D341Med (cell line): ENCODE data around the gene SKP1.
"Not testable (repeated sequence)": the region's sequence is repeated elsewhere in the genome, so short reads cannot be mapped to it uniquely, and the experiment has no call there.

Experiments
- DNase-seq: peaks from one replicate; pipeline ENCODE4 v3.0.0; 2012; ENCODE audit warnings: low spot score

Gene SKP1

DNA sequence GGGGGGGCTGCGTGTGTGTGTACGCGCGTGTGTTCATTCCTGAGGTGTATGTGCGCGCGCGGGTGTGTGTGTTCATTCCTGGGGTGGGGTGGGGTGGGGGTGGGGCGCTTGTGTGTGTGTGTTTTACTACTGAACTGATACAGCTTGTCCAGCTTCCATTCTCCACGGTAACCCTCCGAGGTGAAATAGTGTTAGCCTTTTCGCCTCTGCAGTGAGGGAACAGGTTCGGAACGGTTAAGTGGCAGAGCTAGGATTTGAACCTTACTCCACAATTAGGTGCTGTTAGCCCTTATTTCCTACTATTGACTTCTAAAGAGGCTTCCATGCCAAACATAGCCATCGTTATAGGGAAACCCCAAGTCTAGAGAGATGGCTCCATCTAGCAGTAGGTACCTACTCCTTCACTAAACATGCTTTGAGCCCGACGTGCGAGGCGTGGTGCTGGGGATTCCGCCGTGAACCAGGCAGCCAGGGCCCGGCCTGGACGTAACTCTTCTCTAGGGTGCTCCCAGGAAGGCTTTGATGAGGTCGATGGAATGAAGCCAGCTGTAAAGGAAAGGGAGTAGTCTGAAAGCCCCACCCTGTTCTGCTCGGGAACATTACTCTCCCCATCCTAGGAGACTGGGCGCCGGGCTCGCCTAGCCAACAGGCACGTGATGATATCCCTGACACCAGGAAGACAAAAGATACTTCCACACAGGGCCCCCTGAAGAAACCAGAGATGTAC lies 782 bp upstream of the SKP1 start:
- DNase-seq: peak; percentile 30

DNA sequence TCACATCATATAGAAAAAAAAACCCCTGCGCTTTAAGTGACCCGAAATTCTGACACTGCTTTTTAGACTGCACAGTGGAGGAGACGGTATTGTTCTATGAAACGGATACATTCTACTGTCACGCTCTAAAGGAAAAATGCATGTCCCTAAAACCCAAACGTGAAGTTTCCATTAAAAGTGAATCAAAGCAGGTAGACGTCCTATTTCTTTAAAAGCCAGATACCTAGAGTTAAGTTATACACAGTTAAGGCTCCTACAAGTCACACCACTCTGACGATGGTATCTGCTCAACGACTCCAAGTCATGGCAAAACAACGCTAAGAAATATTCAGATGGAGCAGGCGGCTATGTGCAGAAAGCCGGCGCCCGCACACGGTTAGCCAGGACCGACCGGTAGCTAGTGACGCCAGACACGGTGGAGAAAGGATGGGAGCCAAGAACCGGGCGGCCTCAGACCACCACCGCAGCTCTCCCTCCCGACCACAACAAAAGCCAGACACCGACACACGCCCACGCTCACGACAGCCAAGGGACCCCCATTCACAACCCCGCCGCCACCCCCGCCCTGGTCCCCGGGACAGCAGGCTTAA lies 734 bp downstream of the SKP1 start:
- no peak for DNase-seq

DNA sequence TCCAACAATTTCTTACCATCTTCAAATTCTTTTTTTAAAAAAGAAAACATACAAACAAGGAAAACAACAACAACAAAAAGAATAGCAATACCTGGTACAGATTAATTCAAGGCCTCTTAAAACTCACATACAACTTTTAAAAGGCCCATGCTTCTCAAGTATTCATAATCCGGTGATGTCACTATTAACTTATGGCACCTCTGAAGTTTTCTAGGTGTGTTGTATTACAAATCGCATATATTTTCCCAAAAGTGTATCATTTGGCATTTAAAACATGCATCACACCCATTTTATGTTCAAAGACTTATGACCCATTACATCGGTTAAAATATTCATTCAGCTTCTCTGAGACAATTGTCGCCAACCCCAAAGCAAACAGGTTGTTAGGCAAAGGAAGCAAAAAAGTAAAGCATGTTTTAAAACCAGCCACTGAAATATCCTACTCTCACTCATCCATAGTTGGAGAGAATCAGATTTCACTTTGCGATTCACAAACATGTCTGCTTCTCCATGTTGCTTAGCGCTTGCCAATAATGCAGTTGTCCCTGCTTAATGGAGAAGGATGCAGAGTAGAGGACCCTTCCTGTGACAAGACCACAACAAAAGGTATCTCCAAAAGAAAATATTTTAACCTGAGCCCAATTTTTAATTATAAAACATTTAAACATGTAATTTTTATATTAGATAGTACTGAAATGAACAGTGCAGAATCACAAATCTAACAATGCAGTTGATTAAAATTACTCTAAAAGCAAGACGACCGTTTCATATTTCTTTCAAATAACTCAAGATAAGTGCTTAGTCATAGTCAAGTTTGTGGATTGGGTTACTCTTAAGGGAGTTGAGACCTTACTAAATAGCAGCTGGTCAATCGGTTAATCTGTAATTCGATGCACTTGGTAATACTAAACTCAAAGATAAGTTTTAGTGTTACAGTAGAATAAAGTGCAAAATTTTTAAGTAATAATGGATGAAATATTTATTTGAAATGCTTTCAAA lies 1.6 kb downstream of the SKP1 start:
- DNase-seq: no peak

DNA sequence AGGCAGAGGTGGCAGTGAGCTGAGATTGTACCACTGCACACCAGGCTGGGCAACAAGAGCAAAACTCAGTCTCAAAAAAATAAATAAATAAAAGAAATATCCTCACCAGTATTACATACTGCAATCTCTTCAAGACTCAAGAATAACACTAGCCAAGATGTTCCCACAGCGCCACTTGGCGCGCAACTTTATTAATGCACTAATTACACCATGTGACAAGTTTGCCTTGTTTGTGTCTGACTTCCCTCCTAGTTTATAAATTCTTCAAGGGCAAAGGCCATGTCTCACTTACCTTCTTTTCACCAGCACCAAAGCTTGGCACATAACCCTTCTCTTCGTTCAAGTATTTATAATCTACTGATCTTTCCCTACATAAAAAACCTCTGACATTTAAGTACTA lies 4.8 kb downstream of the SKP1 start:
- no peak for DNase-seq

DNA sequence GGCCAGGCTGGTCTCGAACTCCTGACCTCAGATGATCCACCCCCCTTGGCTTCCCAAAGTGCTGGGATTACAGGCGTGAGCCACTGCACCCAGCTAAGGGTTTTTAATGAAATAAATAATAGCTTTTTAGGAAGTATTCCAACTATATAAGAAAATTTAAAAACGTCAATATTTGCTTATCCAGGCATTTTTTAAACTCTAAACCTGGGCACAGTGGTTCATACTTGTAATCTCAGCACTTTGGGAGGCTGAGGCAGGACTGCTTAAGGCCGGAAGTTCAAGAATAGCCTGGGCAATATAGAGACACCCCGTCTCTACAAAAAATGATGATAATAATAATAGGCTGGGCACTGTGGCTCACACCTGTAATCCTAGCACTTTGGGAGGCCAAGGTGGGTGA lies 14.2 kb downstream of the SKP1 start:
- DNase-seq: no peak

DNA sequence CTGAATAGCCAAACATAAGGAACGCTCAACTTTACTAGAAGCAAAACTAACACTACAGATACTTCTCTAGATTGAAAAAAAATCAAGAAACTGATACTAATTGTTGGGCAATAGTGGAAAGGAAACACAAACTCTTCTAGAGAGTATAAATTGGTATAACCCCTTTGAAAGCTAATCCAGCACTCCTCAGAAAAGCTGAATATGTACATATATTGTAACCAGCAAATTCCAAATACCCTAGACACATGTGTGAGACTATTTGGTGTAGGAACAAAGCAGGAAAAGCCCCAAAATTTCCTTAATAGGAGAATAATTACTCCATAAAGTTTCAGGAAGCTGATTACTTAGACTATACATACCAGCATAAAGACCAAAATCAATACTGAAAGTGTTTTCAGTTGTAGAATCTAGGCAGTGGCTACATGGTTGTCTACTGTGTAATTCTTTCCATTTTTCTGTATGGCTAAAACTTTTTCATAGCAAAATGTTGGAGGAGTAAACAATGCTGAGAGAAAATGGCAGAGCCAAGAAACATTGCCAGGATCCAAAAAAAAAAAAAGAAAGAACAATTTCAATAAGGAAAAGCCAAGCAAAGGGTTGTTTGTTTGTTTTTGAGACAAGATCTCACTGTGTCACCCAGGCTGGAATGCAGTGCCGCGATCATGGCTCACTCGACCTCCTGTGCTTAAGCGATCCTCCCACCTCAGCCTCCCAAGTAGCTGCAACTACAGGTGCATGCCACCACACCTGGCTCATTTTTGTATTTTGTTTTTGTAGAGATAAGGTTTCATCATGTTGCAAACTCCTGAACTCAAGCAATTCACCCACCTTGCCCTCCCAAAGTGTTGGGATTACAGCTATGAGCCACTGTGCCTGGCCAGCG lies 15.0 kb downstream of the SKP1 start:
- no peak for DNase-seq

DNA sequence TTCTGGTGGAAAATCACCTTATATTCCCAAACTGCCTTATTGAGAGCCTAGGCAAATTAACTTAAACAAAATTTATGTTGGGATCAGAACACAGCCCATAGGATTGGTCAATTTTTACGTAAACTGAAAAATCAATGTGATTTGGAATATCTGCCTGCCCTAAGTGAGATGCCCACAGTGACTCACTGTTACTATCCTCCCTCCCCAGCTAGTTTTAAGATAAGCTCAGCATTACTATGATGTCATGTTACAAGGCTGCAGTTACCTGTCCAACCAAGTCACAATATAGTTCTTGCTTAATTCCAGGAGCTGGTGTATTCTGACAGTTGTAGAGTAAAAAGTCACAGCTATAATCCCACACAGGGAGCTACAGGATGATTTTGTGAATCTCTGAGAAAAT lies 23.1 kb downstream of the SKP1 start:
- DNase-seq: no peak

DNA sequence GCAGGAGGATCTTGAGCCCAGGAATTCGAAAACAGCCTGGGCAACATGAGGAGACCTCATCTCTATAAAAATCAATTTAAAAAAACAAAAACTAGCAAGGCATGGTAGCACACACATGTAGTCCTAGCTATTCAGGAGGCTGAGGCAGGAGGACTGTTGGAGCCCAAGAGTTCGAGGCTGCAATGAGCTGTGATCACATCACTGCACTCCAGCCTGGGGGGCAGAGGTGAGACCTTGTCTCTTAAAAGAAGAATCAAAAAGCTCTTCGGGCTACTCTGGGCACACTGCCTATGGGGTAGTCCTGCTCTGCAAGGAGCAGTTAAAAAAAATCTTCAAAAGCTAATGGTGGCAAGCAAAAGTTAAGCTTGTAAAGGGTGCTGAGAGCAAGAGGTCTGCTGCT lies 23.5 kb downstream of the SKP1 start:
- DNase-seq: no peak

DNA sequence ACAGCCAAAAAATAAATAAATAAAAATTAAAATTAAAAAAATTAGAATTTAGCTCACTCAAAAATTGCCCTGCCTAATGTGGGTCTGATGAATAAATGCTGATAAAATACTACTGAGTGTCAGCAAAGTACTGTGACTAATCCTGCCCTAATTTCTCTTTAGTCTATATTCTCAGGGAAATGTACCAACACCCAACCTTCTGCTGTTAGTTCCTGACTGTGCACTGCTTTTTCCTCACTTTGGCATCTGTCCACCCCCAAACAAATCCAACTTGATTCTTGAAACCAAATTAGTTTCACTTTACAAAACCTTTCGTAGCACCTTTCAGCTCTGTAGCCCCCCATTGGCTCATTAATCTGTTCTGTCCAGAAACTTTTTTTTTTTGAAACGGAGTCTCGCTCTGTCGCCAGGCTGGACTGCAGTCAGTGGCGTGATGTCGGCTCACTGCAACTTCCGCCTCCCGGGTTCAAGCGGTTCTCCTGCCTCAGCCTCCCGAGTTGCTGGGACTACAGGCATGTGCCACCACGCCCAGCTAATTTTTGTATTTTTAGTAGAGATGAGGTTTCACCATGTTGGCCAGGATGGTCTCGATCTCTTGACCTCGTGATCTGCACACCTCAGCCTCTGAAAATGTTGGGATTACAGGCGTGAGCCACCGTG lies 24.4 kb downstream of the SKP1 start:
- DNase-seq: not testable (repeated sequence)

DNA sequence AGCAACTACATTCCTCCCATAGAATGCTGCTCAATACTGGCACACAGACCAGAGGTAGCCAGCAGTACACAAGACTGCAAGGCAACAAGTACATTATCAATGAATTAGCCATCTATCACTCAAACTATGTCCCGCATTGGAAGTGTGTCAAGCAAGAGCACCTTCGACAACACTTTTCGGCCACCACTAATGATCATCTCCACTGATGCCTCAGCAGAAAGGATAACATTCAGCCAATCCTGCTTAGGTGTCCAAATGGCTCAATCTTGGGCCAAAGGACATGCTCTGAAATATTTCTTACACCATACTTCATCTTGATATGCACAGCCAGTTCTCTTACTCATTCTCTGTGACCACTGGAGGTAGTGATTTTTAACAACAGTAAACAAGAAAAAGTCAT lies 25.0 kb downstream of the SKP1 start:
- no peak for DNase-seq

DNA sequence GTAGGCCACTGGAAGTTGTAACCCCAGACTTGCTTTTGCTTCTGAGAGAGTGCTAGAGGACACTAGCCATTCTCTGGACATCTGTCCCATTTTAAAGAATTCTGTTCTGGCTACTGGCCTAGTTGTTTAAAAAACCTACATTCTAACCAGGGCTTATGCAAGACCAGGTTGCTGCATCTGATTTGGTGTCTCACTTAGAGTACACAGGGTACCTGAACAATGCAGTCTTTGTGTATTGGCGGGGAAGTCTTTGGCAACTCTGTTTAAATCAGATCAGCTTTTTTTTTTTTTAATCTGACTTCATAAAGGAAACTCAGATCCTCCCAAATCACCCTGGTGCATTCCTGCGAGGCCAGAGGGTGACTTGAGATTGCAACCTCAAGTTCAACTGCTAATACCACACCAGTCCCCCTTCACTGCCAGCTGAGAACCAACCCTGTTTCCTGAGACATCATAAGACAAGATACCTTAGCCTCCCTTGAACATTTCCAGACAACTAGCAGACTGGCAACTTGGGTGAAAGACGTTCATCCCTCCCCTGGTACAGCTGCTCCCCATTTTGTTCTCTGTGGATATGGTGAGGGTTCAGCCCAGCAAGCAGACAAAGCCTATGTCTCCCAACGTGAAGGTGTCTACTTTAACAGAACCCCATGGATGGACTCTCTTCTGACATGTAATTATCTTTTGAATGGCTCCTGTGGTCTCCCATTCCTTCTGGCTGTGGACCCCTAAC lies 27.0 kb downstream of the SKP1 start:
- DNase-seq: no peak

DNA sequence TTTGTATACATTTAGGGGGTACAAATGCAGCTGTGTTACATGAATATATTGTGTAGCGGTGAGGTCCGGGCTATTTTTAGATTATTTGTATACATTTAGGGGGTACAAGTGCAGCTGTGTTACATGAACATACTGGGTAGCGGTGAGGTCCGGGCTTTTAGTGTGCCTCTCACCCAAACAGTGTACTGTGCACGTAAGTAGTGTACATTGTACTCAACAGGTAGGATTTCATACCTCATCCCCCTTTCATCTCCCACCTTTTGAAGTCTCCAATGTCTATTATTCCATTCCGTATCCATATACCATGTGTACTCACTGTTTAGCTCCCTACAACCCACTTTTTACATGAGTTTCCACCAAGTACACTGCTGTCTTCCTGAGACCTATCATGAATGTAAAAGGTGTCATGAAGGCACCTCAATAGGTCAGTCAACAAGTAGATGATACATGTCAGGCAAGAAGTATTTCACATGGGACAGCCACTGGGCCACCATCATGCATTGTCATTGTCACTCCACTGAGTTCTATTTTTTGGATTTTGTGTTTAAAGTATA lies 27.7 kb downstream of the SKP1 start:
- DNase-seq: no peak

DNA sequence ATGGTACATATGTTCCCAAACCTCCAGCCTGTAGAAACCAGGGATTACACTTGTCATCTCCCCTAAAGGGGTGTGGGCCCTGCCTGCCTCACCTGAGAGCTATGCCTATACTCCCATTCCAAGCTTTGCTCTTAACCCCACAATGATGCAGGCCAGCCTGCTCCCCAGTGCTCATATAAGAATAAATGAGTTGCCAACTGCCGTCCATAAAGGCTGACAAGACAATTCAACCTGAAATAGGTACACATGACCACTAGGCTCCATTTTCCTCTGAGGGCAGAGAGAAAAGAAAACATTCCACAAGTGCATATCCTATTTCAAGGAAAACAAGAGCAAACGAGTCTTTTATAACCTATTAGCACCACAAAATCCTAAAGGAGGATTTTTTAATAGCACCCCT lies 28.4 kb downstream of the SKP1 start:
- no peak for DNase-seq

DNA sequence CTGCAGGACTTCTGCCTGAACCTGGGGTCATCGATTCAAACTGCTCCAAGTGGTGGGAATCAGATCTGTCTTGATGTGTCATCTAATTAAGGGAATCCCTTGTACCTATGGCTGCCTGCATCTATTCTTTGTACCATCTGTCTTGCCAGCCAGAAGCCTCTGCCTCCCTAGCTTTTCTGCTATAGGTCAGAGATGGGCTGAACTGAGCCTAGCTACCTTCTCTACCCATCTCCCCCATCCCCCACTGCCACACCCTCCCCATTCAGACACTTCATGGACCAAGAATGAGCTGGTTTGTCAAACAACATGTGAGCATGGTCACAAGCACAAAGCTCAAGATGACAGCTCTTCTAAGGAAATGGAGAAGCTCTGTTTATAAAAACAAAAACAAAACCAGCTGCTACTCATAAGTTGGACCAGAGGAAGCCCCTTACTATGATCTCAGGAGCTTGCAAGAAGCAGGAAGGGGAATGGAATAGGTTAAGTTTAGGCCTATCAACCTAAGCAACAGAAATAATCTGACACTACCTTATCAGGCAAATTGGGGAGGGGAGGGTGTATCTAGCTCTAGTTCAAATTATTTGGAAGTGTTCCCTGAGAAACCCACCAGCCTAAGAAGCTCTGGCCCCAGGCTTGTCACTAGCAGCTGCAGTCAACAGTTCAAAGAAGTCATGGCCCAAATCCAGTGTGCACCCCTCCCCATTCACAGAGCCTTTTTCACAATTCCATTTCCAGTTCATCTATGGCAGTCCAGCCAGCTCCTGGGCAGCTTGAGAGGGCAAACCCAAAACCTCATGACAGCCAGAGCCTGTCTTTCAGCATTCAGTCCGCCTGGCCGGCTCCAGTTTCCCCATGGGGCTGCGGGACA lies 29.9 kb downstream of the SKP1 start:
- DNase-seq: peak; percentile 10

DNA sequence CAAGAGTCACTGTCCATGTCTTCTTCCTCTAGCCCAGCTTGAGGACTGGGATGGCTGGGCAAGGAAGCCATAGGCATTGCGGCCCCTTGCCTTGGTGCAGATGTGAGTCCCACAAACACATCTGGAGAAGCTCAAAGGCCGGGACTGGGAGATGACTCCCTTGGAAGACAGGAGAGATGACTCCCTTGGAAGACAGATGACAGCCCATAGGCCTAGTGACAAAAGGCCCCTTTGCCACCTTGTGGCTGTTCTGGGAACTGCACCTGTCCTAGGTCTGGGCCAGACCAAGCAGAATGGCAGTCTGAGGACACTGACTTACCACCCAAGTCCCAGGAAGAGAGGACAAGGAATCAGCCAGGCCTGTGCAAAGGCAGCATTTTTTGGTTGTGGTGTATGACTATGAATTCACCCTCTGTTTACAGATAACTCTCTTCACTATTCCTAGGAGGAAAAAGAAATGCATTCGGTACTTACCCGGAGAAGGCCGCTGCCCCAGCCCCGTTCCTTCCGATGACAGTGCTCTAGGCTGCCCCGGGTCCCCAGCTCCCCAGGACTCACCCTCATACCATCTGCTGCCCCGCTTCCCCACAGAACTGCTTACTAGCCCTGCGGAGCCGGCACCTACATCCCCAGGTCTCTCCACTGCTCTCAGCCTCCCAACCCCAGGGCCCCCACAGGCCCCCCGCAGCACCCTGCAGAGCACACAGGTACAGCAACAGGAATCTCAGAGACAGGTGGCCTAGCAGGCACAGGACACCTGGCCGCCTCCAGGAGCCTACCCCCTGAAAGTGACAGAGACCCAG lies 30.8 kb downstream of the SKP1 start:
- peak; percentile 79 for DNase-seq

DNA sequence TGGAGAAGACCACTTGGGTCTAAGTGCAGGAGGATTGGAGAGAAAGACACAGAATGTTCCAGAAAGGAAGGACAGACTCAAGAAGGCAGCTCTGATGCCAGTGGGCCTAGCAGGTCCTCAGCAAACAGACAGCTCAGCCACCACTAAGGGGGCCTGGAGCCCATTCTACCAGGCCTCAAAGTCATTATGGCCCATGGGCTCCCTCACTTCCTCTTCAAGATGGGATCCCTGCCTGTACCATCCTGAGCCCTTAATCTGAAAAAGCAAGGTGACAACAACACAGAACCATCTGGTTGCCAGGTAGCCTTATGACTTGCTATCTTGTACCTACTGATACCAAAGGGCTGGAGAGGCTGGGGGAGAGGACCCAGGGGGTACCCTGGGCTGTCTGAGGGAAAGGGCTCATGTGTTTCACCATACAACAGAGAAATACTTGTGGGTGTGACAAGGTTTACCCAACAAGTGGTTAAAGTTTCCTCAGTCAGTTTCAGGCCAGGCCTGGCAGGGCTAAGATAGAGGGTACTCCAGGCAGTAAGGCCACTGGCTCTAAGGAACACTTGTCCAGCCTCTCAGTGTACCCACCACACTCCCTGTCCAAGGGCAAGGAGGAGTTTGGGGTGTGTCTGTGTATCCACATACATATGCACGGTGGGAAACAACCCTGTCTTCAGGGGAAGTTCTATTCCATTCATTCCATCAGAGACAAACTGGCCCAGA lies 31.6 kb downstream of the SKP1 start:
- no peak for DNase-seq
